Superior temporal gyrus (tissue), 1 donor: ENCODE measurements around the gene CEP55.
"Not testable (repeated sequence)": the region's sequence is repeated elsewhere in the genome, so short reads cannot be mapped to it uniquely, and the experiment has no call there.

Source experiments
- DNase-seq: peaks from one replicate; pipeline ENCODE4 v3.0.0-alpha.2; 2016; ENCODE audit errors: extremely low spot score

Gene CEP55

GRCh38 chr10:93513091-93513490, 16.7 kb downstream of the CEP55 start:
- DNase-seq, result peak; percentile 7

GRCh38 chr10:93514521-93514920, 18.1 kb downstream of the CEP55 start:
- no peak for DNase-seq

GRCh38 chr10:93515071-93516005, 18.9 kb downstream of the CEP55 start:
- peak; percentile 67 for DNase-seq

DNA sequence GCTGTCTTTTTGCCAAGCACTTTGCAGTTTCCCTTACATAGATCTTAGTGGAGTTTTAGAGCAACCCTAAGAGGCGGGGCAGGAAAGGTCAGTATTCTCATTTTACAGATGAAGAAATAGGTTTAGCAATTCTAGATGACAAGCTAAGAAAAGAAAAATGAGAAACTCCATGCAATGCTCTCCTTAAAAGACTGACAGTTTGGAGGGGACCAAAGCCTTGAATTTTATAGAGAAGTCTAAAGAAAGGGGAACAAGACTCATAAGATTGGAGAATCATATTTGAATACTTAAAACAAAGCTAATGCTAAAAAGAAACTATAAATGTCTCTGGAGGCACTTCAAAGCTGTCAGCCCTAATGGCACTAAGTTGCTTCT, 19.6 kb downstream of the CEP55 start:
- no peak for DNase-seq

DNA sequence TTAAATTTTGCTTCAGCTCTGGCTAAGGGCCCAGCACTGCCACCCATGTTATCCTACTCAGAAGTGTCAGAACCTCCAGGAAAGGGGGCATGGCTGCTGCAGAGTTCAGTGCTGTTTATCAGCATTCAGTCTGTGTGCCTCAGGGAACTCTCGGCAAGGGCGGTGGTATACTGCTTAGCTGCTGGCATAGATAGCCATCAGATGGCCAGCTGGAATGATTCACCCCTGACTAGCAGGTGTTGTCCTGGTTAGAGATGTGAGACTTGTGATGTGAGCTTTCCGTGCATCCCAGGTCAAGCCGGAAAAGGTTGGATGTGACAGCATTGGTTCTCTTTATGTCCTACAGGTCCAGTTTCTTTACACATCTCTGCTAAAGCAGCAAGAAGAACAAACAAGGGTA, 22.1 kb downstream of the CEP55 start:
- DNase-seq, result no peak

DNA sequence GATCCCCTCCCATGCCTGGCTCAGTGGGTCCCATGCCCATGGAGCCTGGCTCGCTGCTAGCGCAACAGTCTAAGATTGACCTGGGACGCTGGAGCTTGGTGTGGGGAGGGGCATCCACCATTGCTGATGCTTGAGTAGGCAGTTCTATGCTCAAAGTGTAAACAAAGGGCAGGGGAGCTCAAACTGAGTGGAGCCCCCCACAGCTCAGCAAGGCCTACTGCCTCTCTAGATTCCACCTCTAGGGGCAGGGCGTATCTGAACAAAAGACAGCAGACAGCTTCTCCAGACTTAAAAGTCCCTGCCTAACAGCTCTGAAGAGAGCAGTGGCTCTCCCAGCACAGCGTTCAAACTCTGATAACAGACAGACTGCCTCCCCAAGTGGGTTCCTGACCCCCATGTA, 38.9 kb downstream of the CEP55 start:
- DNase-seq, result no peak

- DNase-seq, result not testable (repeated sequence)
These were observed 44.5 kb downstream of the CEP55 start for GRCh38 chr10:93540871-93541270.

DNA sequence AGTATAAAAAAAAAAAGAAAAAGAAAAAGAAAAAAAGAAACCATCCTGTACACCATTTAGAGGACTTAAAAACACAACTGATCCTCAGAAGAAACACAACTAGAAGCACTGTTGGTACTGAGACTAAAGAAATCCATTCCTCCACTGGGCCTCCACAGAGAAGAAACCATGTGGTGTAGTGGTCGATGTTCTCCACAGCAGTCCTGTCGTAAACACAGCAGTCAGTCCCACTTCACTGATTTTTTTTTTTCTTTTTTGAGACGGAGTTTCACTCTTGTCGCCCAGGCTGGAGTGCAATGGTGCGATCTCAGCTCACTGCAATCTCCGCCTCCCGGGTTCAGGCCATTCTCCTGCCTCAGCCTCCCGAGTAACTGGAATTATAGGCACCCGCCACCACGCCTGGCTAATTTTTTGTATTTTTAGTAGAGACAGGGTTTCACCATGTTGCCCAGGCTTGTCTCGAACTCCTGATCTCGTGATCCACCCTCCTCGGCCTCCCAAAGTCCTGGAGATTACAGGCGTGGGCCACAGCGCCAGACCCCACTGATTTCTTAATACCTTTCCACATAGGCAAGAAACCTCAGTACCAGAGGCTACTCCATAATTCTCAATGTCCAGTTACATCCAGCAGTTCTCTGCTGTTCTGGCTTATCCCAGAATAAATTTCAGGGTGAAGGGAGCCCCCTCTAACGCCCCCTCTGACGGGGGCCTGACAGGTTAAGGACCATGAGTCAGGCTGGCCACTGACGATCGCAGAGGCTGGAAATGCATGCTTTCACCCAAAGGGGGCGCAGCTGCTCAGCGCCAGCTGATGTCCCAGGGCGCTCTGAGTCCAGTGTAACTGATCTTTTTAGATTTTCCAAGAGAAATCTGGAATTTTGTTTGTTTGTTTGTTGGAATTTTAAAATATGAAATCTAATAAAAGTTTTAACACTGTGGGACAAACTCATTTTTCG, 45.3 kb downstream of the CEP55 start:
- no peak for DNase-seq

DNA sequence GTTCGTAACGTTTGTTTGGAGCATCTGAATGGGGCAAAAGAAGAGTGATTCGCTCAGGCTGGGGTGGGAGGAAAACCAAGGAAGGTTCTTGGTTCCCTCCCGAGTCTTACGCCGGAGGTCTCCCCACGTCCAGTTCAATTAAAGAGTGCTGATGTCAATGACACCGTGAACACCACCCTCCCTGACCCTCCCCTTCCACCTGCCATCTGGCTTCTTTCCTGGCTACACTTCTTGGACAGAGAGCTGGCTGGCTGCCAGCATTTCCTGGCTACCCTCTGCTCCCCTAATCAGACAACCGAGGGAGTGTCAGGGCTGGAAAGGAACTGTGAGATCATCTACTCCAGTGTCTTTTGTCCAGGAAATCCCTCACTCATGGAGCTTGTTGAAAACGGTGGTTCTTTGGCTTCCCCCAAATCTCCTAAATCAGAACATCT, 46.0 kb downstream of the CEP55 start:
- no peak for DNase-seq

DNA sequence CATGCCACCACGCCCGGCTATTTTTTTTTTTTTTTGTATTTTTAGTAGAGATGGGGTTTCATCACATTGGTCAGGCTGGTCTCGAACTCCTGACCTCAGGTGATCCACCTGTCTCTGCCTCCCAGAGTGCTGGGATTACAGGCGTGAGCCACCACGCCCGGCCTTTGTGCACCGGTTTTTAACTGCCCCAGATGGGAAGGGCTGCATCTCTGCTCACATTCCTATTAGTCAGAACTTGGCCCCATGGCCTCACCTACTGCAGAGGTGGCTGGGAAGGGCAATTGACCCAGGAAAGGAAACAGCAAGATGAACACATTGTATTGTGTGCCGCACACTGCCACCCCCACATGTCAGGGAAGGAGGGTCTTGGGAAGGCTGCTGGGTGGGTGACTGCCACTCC, 50.6 kb downstream of the CEP55 start:
- not testable (repeated sequence) for DNase-seq

DNA sequence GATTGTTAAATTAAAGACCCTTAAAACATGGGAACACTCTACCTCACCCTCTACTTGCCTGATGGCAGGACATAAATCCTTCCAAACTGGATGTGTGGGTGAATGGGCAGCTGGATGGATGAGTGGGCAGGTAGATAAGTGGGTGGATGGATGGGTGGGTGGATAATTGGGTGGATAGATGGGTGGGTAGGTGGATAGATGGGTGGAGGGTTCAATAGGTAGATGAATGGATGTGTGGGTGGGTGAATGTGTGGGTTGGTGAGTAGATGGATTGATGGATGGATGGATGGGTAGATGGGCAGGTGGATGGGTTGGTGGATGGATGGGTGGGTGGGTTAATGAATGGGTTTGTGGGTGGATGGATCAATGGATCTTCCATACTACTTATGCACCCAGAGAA, 51.1 kb downstream of the CEP55 start:
- DNase-seq, result no peak

- no peak for DNase-seq
These were observed 52.1 kb downstream of the CEP55 start for GRCh38 chr10:93548376-93549071.

DNA sequence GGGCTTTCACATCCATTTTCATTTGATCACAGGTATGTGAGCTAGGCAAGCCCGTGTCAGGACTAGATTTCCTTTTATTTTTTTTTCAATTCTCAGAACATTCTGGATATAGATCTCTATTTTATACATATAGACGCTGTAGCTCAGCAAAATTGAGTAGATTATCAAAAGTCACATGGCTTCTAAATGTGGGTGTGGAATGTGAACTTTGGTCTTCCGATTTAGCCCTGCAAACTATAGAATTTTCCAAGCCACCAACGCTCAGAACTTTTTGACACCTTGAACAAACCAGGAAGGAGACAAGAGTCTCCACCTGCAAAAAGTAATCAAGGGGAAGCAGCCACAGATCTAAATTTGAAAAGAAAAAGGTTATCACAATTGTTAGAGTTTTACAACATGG, 54.2 kb downstream of the CEP55 start:
- DNase-seq, result no peak

- DNase-seq, result no peak
These were observed 56.4 kb downstream of the CEP55 start for GRCh38 chr10:93552780-93553179.

DNA sequence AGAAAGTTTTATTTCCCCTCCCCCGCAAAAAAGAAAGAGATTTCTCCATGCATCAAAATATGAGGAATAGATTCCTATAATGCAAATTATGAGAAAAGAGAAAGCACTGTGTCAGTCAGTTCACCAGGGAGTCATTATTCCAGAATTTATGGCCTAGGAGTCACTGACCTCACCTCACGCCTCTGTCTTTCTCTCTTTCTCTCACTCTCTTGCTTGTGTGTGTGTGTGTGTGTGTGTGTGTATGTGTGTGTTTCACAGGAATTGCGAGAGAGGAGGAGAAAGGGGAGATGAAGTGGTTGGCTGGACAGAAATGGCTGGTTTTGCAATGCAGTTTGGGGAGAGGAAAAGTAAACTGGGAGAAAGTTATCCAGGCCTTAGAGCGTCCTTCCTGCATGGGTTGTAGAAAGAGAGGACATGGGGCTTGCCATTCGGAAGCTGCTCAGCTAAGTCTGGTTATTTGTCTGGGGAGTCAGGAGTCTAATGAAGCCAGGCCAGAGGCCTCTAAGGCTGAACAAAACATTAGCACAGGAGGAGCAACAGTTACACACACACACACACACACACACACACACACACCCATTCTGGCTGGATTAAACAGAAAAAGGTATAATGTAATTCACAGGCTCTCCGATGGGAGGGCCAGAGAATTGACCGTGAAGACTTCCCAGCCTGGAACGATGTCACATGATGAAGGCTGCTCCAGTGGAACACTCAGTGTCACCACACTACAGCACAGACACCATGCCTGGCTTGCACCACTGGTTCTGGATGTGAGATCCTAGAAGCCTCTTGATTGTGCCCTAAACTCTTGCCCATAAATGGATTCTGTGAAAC, 57.3 kb downstream of the CEP55 start:
- no peak for DNase-seq

DNA sequence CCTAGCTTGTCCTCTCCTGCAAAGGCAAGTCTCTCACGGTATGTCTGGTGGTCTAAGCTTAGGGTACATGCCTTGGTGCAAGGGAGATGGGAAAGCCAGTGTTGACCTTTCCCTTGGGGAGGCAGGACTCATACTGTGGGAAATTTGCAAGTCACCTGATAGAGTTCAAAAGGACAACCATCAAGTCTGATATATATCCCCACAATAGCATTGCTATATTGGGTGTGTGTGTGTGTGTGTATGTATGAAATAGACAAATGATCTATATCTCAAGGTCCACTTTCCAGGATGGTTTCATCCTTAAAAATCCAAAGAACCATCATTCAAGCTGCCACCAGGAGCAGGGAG, 57.9 kb downstream of the CEP55 start:
- DNase-seq, result no peak

GRCh38 chr10:93554760-93555432, 58.5 kb downstream of the CEP55 start:
- peak; percentile 72 for DNase-seq

DNA sequence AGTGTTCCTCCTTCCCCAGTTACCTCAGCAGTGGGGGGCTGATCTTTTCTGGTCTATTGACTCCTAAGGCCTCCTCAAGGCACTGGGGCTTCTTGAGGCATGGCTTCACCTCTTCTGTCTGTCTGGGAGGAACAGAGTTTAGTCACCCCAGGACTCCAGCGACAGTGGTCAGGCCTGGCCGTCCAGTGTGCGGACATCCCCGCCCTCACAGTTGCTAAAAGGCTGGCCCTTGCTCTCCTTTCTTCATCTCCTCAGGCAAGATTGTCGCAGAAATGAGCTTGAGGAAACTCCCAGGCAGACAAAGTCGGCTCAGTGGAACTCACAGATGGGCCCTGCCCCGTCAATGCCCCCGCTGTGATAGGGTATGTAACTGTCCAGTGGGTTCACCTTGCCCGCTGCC, 63.1 kb downstream of the CEP55 start:
- no peak for DNase-seq

DNA sequence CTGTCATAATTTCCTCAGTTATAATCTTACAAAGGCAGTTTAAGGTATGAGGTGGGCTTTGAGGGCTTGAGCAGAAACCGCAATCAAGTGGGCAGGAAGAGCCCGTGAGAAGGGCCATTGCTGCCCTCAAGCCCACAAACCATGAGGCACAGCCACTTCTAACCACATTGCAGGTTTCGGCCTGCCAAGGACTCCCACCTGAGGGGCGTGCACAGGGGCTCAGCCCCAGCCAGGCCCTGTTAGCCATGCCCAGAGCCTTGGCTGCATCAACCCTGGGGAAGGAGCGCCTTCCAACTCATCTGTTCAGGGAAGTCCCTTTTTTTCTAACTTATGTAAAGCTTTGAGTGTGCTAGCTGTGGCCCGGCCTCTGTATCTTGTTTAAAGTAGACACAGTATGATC, 64.1 kb downstream of the CEP55 start:
- no peak for DNase-seq

- no peak for DNase-seq
These were observed 69.0 kb downstream of the CEP55 start for GRCh38 chr10:93565446-93565845.
